ENCODE results near the gene PURA.

GRCh38 chr5:140116716-140117115 is 2.8 kb downstream of the PURA start:
- TF ChIP-seq CTCF (IDR thresholded peaks at IDR 0.05; ENCODE audit: insufficient read depth, low read length, poor library complexity, severe bottlenecking) = no peak
- no peak for TF ChIP-seq EZH2phosphoT487 (conservative IDR thresholded peaks at IDR 0.05; ENCODE audit: low read length)

Data from SU-DHL-6 (cell line).